DND-41 (cell line): ENCODE data around the gene RPS3.

Experiments
- ATAC-seq: fragments of 200-7000 bp; cut with Tn5 transposase; 3 replicates; pipeline ENCODE4 v1.9.1; 2021; ENCODE audit warnings: low read depth; ENCODE audit not compliant: insufficient read depth
- DNase-seq: peaks from one replicate; pipeline ENCODE4 v3.0.0-alpha.2; 2020
- H2AFZ ChIP-seq: 2 replicates; pipeline ENCODE4 v1.6.0; 2012; ENCODE audit warnings: low read depth, low read length
- H3K27ac ChIP-seq: 2 replicates; pipeline ENCODE4 v1.5.1; 2012; ENCODE audit warnings: low read length, inconsistent platforms
- H3K27me3 ChIP-seq: fragments of 200-600 bp; sonication (generic); 2 replicates; pipeline ENCODE4 v1.6.0; 2012; ENCODE audit warnings: low read length, mild to moderate bottlenecking, inconsistent platforms; ENCODE audit not compliant: insufficient read depth, poor library complexity
- H3K36me3 ChIP-seq: 2 replicates; pipeline ENCODE4 v1.5.1; 2012; ENCODE audit warnings: low read length, inconsistent platforms; ENCODE audit not compliant: insufficient read depth
- H3K4me1 ChIP-seq: 2 replicates; pipeline ENCODE4 v1.5.1; 2012; ENCODE audit warnings: mild to moderate bottlenecking, low read length; ENCODE audit not compliant: insufficient read depth
- H3K4me2 ChIP-seq: 2 replicates; pipeline ENCODE4 v1.6.0; 2012; ENCODE audit warnings: mild to moderate bottlenecking, moderate library complexity, low read length, inconsistent platforms; ENCODE audit not compliant: insufficient read depth
- H3K4me3 ChIP-seq, 2 experiments: fragments of 200-600 bp in 1 of 2; shearing (Covaris generic) in 1 of 2; 2 replicates each; pipeline ENCODE4 v1.5.1; 2012 to 2016; ENCODE audit warnings: inconsistent platforms in 2 of 2, low read length in 2 of 2, mild to moderate bottlenecking in 2 of 2, low read depth in 1 of 2, moderate library complexity in 1 of 2
- H3K79me2 ChIP-seq: 2 replicates; pipeline ENCODE4 v1.6.0; 2012; ENCODE audit warnings: low read length, inconsistent platforms; ENCODE audit not compliant: insufficient read depth
- H3K9ac ChIP-seq: 2 replicates; pipeline ENCODE4 v1.6.0; 2012; ENCODE audit warnings: low read depth, mild to moderate bottlenecking, inconsistent platforms, low read length, moderate library complexity
- H3K9me3 ChIP-seq: 2 replicates; pipeline ENCODE4 v1.5.1; 2012; ENCODE audit warnings: low read length, moderate library complexity, mild to moderate bottlenecking, inconsistent platforms; ENCODE audit not compliant: insufficient read depth, severe bottlenecking
- H4K20me1 ChIP-seq: 2 replicates; pipeline ENCODE4 v1.6.0; 2012; ENCODE audit warnings: low read length; ENCODE audit not compliant: insufficient read depth
- CTCF ChIP-seq: IDR thresholded peaks from 2 replicates; pipeline ENCODE4 v1.5.1; 2012; ENCODE audit warnings: borderline replicate concordance, low read length, moderate library complexity, mild to moderate bottlenecking; ENCODE audit not compliant: poor library complexity, severe bottlenecking; ENCODE audit errors: extremely low read depth
- EZH2 ChIP-seq: IDR thresholded peaks from 3 replicates; pipeline ENCODE4 v1.6.1; 2012; ENCODE audit warnings: borderline replicate concordance, low read depth, mild to moderate bottlenecking, moderate library complexity, low read length, inconsistent platforms; ENCODE audit not compliant: severe bottlenecking

Gene RPS3

DNA sequence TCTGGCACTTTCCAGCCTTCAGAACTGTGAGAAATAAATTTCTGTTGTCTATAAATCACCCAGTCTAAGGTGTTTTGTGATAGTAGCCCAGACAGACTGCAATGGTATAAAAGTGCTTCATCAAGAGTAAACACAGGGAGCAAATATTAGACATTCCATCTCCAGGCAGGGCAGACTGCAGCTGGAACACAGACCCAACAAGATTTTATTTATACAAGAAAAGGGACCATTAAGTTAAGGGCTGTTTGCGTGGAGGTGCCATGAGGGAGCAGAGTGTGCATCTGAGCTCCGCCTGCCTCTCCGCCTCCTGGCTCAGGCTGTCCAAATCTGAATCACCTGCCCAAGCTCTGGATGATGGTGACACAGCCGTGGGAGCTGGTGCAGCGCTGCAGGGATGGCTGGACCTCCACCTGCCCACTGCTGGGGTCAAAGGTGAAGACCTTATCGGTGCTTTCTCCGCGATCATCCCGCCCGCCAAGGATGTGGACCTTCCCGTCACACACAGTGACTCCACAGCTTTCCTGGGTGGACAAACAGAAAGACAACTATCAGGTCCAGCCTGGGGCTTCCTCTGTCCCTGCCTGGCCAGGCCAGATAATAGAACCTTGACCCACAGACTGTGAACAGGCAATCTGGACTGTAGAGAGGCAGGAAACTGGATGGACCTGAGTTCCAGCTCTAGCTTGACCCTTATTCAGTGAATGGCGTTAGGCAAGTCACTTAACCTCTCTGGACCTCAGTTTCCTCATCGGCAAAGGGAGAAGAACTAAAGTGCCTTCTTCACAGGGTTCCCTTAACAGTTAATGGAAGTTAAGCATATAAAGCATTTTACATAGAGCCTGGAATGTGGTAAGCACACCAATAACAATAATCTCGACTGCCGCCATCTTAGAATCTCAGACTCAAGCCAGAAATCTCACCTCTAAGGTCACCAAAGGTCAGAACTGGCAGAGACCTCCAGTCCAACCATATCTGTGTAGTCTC is 23.2 kb downstream of the RPS3 start:
- Histone ChIP-seq H3K36me3 (no peaks in the 10 kb centered on the region; the same call in 1 of the 2 replicates), H3K27ac (no peak overlapping the region), H3K79me2 (no peaks in the 10 kb centered on the region), H3K9me3 (no peaks in the 10 kb centered on the region), H4K20me1 (peaks cover 3% of the 10 kb centered on the region; the same call in 1 of the 2 replicates), H3K27me3 (no peaks in the 10 kb centered on the region), H3K4me1 (no peaks in the 10 kb centered on the region), H2AFZ (no peak overlapping the region), H3K9ac (no peak overlapping the region), H3K4me2 (no peak overlapping the region), H3K4me3 (no peak overlapping the region)
- TF ChIP-seq CTCF (no peak), EZH2 (no peak)
- no peak for DNase-seq
- no peak for ATAC-seq

DNA sequence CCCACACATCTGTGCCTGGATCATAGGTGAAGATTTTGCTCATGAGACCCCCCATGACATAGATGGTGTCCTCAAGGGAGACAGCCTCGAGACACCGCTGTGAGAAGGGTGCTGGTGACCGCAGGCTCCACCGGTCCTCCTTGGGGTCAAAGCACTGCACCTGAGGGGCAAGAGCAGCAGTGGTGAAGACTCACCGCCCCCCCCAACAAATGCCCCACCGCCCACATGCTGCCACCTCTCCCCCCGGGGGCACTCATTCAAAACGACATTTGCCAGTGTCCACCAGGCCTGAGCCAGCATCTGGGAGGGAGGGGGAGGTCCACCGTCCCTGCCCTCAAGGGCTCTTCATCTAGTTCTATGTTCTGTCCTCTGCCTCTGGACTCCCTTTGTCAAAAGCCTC is 24.4 kb downstream of the RPS3 start:
- no peaks in the 10 kb centered on the region for H3K79me2 ChIP-seq
- no peak overlapping the region for H3K4me2 ChIP-seq
- TF ChIP-seq CTCF (no peak), EZH2 (no peak)
- no peak overlapping the region for H3K27ac ChIP-seq
- H4K20me1 ChIP-seq = peaks cover 3% of the 10 kb centered on the region; the same call in 1 of the 2 replicates
- no peak overlapping the region for H3K9ac ChIP-seq
- H2AFZ ChIP-seq = no peak overlapping the region
- no peaks in the 10 kb centered on the region for H3K4me1 ChIP-seq
- no peaks in the 10 kb centered on the region for H3K9me3 ChIP-seq
- H3K4me3 ChIP-seq = no peak overlapping the region
- no peaks in the 10 kb centered on the region; the same call in 1 of the 2 replicates for H3K36me3 ChIP-seq
- no peaks in the 10 kb centered on the region for H3K27me3 ChIP-seq
- no peak for ATAC-seq
- no peak for DNase-seq

- Histone ChIP-seq H3K36me3 (no peaks in the 10 kb centered on the region; the same call in 1 of the 2 replicates), H4K20me1 (peaks cover 3% of the 10 kb centered on the region; the same call in 1 of the 2 replicates), H3K9ac (no peak overlapping the region), H2AFZ (no peak overlapping the region), H3K27ac (no peak overlapping the region), H3K4me2 (no peak overlapping the region), H3K79me2 (no peaks in the 10 kb centered on the region), H3K9me3 (no peaks in the 10 kb centered on the region), H3K4me3 (no peak overlapping the region), H3K27me3 (no peaks in the 10 kb centered on the region), H3K4me1 (no peaks in the 10 kb centered on the region)
- ATAC-seq = no peak
- TF ChIP-seq CTCF (no peak), EZH2 (no peak)
- no peak for DNase-seq
Observed at GRCh38 chr11:75424396-75424795, 25.1 kb downstream of the RPS3 start.
